SK-N-SH (cell line): ENCODE measurements around the gene PARP16. TPM values are rescaled to one million over a fixed set of nuclear protein-coding genes. Genes with fewer than 3 reads are reported as not detected.

Experiments
- CTCF ChIA-PET: fragments of 300-600, 350-600 bp; formaldehyde crosslinking; extraction: SDS; loops from one replicate; lab custom pipeline; 2021; lab: Yijun Ruan, JAX
- POLR2A ChIA-PET: fragments of 350-600 bp; sonication (Branson Sonifier 250); formaldehyde crosslinking; extraction: SDS; loops from one replicate; lab custom pipeline; 2020; ENCODE audit warnings: antibody characterized with exemption, inconsistent platforms; lab: Yijun Ruan, JAX
- DNase-seq: peaks from one replicate; pipeline ENCODE4 v3.0.0; 2012
- H2AFZ ChIP-seq: fragments of 200-600 bp; sonication (generic); 2 replicates; pipeline ENCODE4 v1.8.1; 2016; ENCODE audit warnings: antibody characterized with exemption, mild to moderate bottlenecking, low read depth
- H3F3A ChIP-seq: fragments of 200-600 bp; sonication (generic); replicated peaks from 2 replicates; pipeline ENCODE3; 2016; ENCODE audit warnings: antibody characterized with exemption, mild to moderate bottlenecking; ENCODE audit not compliant: insufficient read depth
- H3K27ac ChIP-seq, 2 experiments: fragments of 200-500 bp in 1 of 2; fragments of 200-600 bp in 1 of 2; sonication (Bioruptor generic) in 1 of 2; sonication (generic), shearing (Covaris generic) in 1 of 2; 2 replicates each; pipeline versions ENCODE4 v1.5.1 to v1.6.1; 2014 to 2016; ENCODE audit warnings: low read depth in 2 of 2, inconsistent platforms in 1 of 2, low read length in 1 of 2, mild to moderate bottlenecking in 1 of 2, mixed read lengths in 1 of 2
- H3K27me3 ChIP-seq: fragments of 200-600 bp; sonication (generic), shearing (Covaris generic); 2 replicates; pipeline ENCODE4 v1.6.1; 2016; ENCODE audit warnings: mixed run types; ENCODE audit not compliant: insufficient read depth
- H3K36me3 ChIP-seq, 2 experiments: fragments of 200-500 bp in 1 of 2; fragments of 200-600 bp in 1 of 2; sonication (Bioruptor generic) in 1 of 2; sonication (generic) in 1 of 2; replicated peaks in 1 of 2; 2 replicates each; pipeline versions ENCODE3 to v1.5.1; 2014 to 2016; ENCODE audit warnings: low read length in 1 of 2, mild to moderate bottlenecking in 1 of 2; ENCODE audit not compliant: insufficient read depth in 2 of 2, control insufficient read depth in 1 of 2
- H3K4me1 ChIP-seq, 2 experiments: fragments of 200-500 bp in 1 of 2; fragments of 200-600 bp in 1 of 2; sonication (Bioruptor generic) in 1 of 2; sonication (generic), shearing (Covaris generic) in 1 of 2; 2 replicates each; pipeline versions ENCODE4 v1.5.1 to v1.6.1; 2014 to 2016; ENCODE audit warnings: low read depth in 1 of 2, low read length in 1 of 2, mixed run types in 1 of 2; ENCODE audit not compliant: insufficient read depth in 2 of 2, control insufficient read depth in 1 of 2
- H3K4me2 ChIP-seq: fragments of 200-600 bp; sonication (generic), shearing (Covaris generic); 2 replicates; pipeline ENCODE4 v1.6.1; 2017; ENCODE audit warnings: mixed run types
- H3K4me3 ChIP-seq, 2 experiments: fragments of 200-500 bp in 1 of 2; fragments of 200-600 bp in 1 of 2; sonication (Bioruptor generic) in 1 of 2; sonication (generic), shearing (Covaris generic) in 1 of 2; 2 replicates each; pipeline versions ENCODE4 v1.5.1 to v1.8.1; 2014 to 2016; ENCODE audit warnings: low read depth in 2 of 2, inconsistent platforms in 1 of 2, low read length in 1 of 2, mild to moderate bottlenecking in 1 of 2, mixed read lengths in 1 of 2, moderate library complexity in 1 of 2
- H3K79me2 ChIP-seq: fragments of 200-600 bp; sonication (generic); 2 replicates; pipeline ENCODE4 v1.8.1; 2017; ENCODE audit warnings: mild to moderate bottlenecking; ENCODE audit not compliant: insufficient read depth
- H3K9ac ChIP-seq: fragments of 200-600 bp; sonication (generic); 2 replicates; pipeline ENCODE4 v1.6.1; 2017; ENCODE audit warnings: mixed run types
- H3K9me2 ChIP-seq: fragments of 200-600 bp; sonication (generic); 2 replicates; pipeline ENCODE4 v1.6.1; 2017; ENCODE audit warnings: mixed run types
- H3K9me3 ChIP-seq: fragments of 200-600 bp; sonication (generic); 2 replicates; pipeline ENCODE4 v1.6.1; 2017; ENCODE audit warnings: mixed run types, mild to moderate bottlenecking, moderate library complexity
- H4K20me1 ChIP-seq: fragments of 200-600 bp; sonication (generic); 2 replicates; pipeline ENCODE4 v1.6.1; 2017; ENCODE audit warnings: mild to moderate bottlenecking, mixed run types; ENCODE audit not compliant: insufficient read depth
- CHD2 ChIP-seq: fragments of 150-350 bp; IDR thresholded peaks from 2 replicates; pipeline ENCODE4 v1.6.1; 2018; ENCODE audit warnings: low read length; ENCODE audit not compliant: partially characterized antibody
- ELF1 ChIP-seq: IDR thresholded peaks from 2 replicates; pipeline ENCODE4 v1.4.0; 2012
- EP300 ChIP-seq, 2 experiments: IDR thresholded peaks; 2 replicates each; pipeline versions ENCODE4 v1.4.0 to v1.6.1; 2012; ENCODE audit warnings: borderline replicate concordance in 1 of 2, low read depth in 1 of 2, low read length in 1 of 2
- EZH2phosphoT487 ChIP-seq: fragments of 200-600 bp; sonication (generic); IDR thresholded peaks from 2 replicates; pipeline ENCODE4 v1.6.1; 2017; ENCODE audit warnings: low read depth, mixed run types, mild to moderate bottlenecking, antibody characterized with exemption, moderate library complexity, borderline replicate concordance
- FOXJ3 ChIP-seq: sonication (generic); formaldehyde crosslinking; IDR thresholded peaks from 2 replicates; pipeline ENCODE4 v1.5.1; 2020; ENCODE audit warnings: mild to moderate bottlenecking, missing genetic modification reagents
- FOXM1 ChIP-seq: IDR thresholded peaks from 2 replicates; pipeline ENCODE4 v1.4.0; 2012; ENCODE audit warnings: low read depth, mild to moderate bottlenecking
- GABPA ChIP-seq: IDR thresholded peaks from 2 replicates; pipeline ENCODE4 v1.4.0; 2012; ENCODE audit warnings: low read depth, mild to moderate bottlenecking
- MEF2A ChIP-seq: IDR thresholded peaks from 2 replicates; pipeline ENCODE4 v1.4.0; 2012; ENCODE audit warnings: low read depth, borderline replicate concordance
- MXI1 ChIP-seq: IDR thresholded peaks from 2 replicates; pipeline ENCODE4 v1.6.1; 2012; ENCODE audit warnings: mild to moderate bottlenecking, low read depth, low read length, improper control_type of control experiment
- NFIC ChIP-seq: IDR thresholded peaks from 2 replicates; pipeline ENCODE4 v1.4.0; 2012; ENCODE audit warnings: borderline replicate concordance
- PBX3 ChIP-seq: IDR thresholded peaks from 2 replicates; pipeline ENCODE4; 2012
- RFX5 ChIP-seq: IDR thresholded peaks from 2 replicates; pipeline ENCODE4 v1.6.1; 2012; ENCODE audit warnings: mild to moderate bottlenecking, improper control_type of control experiment, low read length
- TAF1 ChIP-seq: IDR thresholded peaks from 2 replicates; pipeline ENCODE4 v1.6.1; 2012; ENCODE audit warnings: low read depth, mild to moderate bottlenecking, low read length, moderate library complexity, borderline replicate concordance
- TCF12 ChIP-seq: IDR thresholded peaks from 2 replicates; pipeline ENCODE4 v1.4.0; 2012
- USF2 ChIP-seq: fragments of 150-350 bp; IDR thresholded peaks from 2 replicates; pipeline ENCODE4 v1.6.1; 2017; ENCODE audit warnings: antibody characterized with exemption, low read length, low read depth, borderline replicate concordance
- WGBS: methylation state at CpG from one replicate; pipeline ENCODE4 v1.1.6; 2017; ENCODE audit warnings: low lambda C conversion rate; 5-methylcytosine and 5-hydroxymethylcytosine counted together
- polyA plus RNA-seq, 3 experiments: library from polyadenylated mRNA; depleted of rRNA; stranded (reverse); fragments of >200 nt; gene quantifications; 2 replicates each; pipeline ENCODE4 v1.2.3, GENCODE V29; 2012
- TF ChIP-seq, protein P1 (sequence below): fragments of 200-600 bp; sonication (generic); IDR thresholded peaks from 2 replicates; pipeline ENCODE4 v1.6.1; 2017; ENCODE audit warnings: antibody characterized with exemption, mild to moderate bottlenecking, moderate library complexity
- TF ChIP-seq, protein P2 (sequence below): IDR thresholded peaks from 2 replicates; pipeline ENCODE4 v1.4.0; 2012; ENCODE audit warnings: low read depth, borderline replicate concordance
- TF ChIP-seq, protein P3 (sequence below): fragments of 150-350 bp; IDR thresholded peaks from 2 replicates; pipeline ENCODE4 v1.6.1; 2016; ENCODE audit warnings: mild to moderate bottlenecking, low read depth, low read length
- TF ChIP-seq, protein P4 (sequence below): IDR thresholded peaks from 2 replicates; pipeline ENCODE4 v1.4.0; 2012; ENCODE audit warnings: low read depth, borderline replicate concordance

PARP16 gene
- polyA plus RNA-seq, 1 of the 3 experiments (the other 2 are of a cell fraction) = 6.3 TPM

DNA sequence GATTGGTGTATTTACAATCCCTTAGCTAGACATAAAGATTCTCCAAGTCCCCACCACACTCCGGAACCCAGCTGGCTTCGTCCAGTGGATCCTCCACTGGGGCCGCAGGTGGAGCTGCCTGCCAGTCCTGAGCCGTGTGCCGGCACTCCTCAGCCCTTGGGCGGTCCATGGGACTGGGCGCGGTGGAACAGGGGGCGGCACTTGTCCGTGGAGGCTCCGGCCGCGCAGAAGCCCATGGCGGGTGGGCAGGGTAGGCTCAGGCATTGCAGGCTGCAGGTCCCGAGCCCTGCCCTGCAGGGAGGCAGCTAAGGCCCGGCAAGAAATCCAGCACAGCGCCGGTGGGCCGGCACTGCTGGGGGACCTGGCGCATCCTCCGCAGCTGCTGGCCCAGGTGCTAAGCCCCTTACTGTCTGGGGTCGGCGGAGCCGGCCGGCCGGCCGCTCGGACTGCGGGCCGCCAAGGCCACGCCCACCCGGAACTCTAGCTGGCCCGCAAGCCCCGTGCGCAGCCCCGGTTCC is 14.3 kb upstream of the PARP16 start:
- no peak overlapping the region for H3K4me2 ChIP-seq
- H3K9me3 ChIP-seq = no peaks in the 10 kb centered on the region
- no peak for DNase-seq
- H3K9ac ChIP-seq = no peak overlapping the region
- H3K4me1 ChIP-seq = peaks cover 8 to 12% of the 10 kb centered on the region in 2 experiments; a peak in 2 of 4 replicates
- no peaks in the 10 kb centered on the region for H3K9me2 ChIP-seq
- peaks cover 4% of the 10 kb centered on the region; the same call in 1 of the 2 replicates for H4K20me1 ChIP-seq
- CTCF ChIA-PET = interaction anchor here (6.0 kb wide), 1 partner anchor 113 kb away, joined by 72 read pairs; the partner anchor contains the start of gene CLPX
- H3F3A ChIP-seq = peaks cover 41% of the 10 kb centered on the region
- POLR2A ChIA-PET = interaction anchor here (2.5 kb wide), 1 partner anchor 115 kb away, joined by 10 read pairs; the partner anchor contains the start of gene CLPX
- 95% methylated on average over 27 of the region's 36 CpGs for WGBS
- H3K27me3 ChIP-seq = no peaks in the 10 kb centered on the region
- H3K36me3 ChIP-seq = no peaks in the 10 kb centered on the region
- no peak overlapping the region for H2AFZ ChIP-seq
- H3K79me2 ChIP-seq = no peaks in the 10 kb centered on the region
- TF ChIP-seq, protein P1, sequence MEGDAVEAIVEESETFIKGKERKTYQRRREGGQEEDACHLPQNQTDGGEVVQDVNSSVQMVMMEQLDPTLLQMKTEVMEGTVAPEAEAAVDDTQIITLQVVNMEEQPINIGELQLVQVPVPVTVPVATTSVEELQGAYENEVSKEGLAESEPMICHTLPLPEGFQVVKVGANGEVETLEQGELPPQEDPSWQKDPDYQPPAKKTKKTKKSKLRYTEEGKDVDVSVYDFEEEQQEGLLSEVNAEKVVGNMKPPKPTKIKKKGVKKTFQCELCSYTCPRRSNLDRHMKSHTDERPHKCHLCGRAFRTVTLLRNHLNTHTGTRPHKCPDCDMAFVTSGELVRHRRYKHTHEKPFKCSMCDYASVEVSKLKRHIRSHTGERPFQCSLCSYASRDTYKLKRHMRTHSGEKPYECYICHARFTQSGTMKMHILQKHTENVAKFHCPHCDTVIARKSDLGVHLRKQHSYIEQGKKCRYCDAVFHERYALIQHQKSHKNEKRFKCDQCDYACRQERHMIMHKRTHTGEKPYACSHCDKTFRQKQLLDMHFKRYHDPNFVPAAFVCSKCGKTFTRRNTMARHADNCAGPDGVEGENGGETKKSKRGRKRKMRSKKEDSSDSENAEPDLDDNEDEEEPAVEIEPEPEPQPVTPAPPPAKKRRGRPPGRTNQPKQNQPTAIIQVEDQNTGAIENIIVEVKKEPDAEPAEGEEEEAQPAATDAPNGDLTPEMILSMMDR = no peak
- TF ChIP-seq FOXJ3 (CRISPR knock-in tag) (no peak), CHD2 (no peak), PBX3 (no peak), TCF12 (no peak), EZH2phosphoT487 (no peak), GABPA (no peak), TAF1 (no peak), EP300 (IDR thresholded peaks at IDR 0.05; ENCODE audit: borderline replicate concordance in 1 of 2, low read depth in 1 of 2, low read length in 1 of 2) (no peak), NFIC (no peak), ELF1 (no peak), FOXM1 (no peak), RFX5 (no peak), MEF2A (no peak), MXI1 (no peak), USF2 (no peak)
- TF ChIP-seq, protein P2, sequence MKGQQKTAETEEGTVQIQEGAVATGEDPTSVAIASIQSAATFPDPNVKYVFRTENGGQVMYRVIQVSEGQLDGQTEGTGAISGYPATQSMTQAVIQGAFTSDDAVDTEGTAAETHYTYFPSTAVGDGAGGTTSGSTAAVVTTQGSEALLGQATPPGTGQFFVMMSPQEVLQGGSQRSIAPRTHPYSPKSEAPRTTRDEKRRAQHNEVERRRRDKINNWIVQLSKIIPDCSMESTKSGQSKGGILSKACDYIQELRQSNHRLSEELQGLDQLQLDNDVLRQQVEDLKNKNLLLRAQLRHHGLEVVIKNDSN = no peak
- TF ChIP-seq, protein P3, sequence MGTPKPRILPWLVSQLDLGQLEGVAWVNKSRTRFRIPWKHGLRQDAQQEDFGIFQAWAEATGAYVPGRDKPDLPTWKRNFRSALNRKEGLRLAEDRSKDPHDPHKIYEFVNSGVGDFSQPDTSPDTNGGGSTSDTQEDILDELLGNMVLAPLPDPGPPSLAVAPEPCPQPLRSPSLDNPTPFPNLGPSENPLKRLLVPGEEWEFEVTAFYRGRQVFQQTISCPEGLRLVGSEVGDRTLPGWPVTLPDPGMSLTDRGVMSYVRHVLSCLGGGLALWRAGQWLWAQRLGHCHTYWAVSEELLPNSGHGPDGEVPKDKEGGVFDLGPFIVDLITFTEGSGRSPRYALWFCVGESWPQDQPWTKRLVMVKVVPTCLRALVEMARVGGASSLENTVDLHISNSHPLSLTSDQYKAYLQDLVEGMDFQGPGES = no peak
- TF ChIP-seq, protein P4, sequence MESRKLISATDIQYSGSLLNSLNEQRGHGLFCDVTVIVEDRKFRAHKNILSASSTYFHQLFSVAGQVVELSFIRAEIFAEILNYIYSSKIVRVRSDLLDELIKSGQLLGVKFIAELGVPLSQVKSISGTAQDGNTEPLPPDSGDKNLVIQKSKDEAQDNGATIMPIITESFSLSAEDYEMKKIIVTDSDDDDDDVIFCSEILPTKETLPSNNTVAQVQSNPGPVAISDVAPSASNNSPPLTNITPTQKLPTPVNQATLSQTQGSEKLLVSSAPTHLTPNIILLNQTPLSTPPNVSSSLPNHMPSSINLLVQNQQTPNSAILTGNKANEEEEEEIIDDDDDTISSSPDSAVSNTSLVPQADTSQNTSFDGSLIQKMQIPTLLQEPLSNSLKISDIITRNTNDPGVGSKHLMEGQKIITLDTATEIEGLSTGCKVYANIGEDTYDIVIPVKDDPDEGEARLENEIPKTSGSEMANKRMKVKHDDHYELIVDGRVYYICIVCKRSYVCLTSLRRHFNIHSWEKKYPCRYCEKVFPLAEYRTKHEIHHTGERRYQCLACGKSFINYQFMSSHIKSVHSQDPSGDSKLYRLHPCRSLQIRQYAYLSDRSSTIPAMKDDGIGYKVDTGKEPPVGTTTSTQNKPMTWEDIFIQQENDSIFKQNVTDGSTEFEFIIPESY = no peak
- TF ChIP-seq, all 33 proteins: peak for 0
- Histone ChIP-seq H3K27ac (no peak overlapping the region), H3K4me3 (no peak overlapping the region)
